Measurements from ENCODE around the gene ZBTB20. TPM values are rescaled to one million over a fixed set of nuclear protein-coding genes. Genes with fewer than 3 reads are reported as not detected.

The ZBTB20 gene
- total RNA-seq, 3 donors from 2014 or later (not counting 1 experiment from before 2014, with no cell fraction given) = 52.7 to 58.3 (median 55.9) TPM

DNA sequence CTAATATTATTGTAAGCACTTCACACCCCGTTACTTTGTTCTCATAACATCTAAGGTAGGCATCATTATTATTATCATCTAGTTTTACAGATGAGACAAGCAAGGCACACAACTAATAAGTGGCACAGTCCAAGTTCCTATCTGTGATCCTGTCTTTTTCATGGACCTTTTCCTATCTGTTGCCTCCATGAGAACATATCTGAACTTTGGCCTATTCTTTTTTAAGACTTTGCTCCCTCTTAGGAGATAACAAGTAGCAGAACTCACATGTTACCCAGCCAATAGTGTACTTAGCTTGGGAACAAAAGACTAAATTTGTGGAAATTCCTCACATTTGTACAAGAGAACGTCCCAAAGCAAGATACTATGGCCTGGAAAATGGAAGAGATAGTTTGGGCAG, 680.8 kb downstream of the ZBTB20 start:
- Mint-ChIP-seq H3K4me1 (no peaks in the 10 kb centered on the region), H3K4me3 (no peak overlapping the region), H3K27ac (no peak overlapping the region), H3K9me3 (no peaks in the 10 kb centered on the region), H3K36me3 (no peaks in the 10 kb centered on the region), H3K27me3 (ENCODE audit: low read depth in 2 of 2) (no peaks in the 10 kb centered on the region)
- no peak for ATAC-seq
- H3K4me1 ChIP-seq (ENCODE audit: control insufficient read depth, insufficient read depth, low read length) = no peaks in the 10 kb centered on the region
- no peak overlapping the region for H3K4me3 ChIP-seq (ENCODE audit: low read length)
- no peak overlapping the region for H3K27ac ChIP-seq (ENCODE audit: low read length)
- TF ChIP-seq, protein P1, sequence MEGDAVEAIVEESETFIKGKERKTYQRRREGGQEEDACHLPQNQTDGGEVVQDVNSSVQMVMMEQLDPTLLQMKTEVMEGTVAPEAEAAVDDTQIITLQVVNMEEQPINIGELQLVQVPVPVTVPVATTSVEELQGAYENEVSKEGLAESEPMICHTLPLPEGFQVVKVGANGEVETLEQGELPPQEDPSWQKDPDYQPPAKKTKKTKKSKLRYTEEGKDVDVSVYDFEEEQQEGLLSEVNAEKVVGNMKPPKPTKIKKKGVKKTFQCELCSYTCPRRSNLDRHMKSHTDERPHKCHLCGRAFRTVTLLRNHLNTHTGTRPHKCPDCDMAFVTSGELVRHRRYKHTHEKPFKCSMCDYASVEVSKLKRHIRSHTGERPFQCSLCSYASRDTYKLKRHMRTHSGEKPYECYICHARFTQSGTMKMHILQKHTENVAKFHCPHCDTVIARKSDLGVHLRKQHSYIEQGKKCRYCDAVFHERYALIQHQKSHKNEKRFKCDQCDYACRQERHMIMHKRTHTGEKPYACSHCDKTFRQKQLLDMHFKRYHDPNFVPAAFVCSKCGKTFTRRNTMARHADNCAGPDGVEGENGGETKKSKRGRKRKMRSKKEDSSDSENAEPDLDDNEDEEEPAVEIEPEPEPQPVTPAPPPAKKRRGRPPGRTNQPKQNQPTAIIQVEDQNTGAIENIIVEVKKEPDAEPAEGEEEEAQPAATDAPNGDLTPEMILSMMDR (IDR thresholded peaks at IDR 0.05) = no peak
- WGBS (ENCODE audit: insufficient coverage) = 100% methylated on average over 2 of the region's 2 CpGs
- intact Hi-C loops (cut with micrococcal nuclease) = no loop called here
- no peaks in the 10 kb centered on the region for H3K27me3 ChIP-seq (ENCODE audit: control insufficient read depth, insufficient read depth, low read length)
- H3K36me3 ChIP-seq (ENCODE audit: control insufficient read depth, insufficient read depth, low read length) = no peaks in the 10 kb centered on the region
- no peaks in the 10 kb centered on the region for H3K9me3 ChIP-seq (ENCODE audit: control insufficient read depth, insufficient read depth, low read length)
- DNase-seq = no peak

DNA sequence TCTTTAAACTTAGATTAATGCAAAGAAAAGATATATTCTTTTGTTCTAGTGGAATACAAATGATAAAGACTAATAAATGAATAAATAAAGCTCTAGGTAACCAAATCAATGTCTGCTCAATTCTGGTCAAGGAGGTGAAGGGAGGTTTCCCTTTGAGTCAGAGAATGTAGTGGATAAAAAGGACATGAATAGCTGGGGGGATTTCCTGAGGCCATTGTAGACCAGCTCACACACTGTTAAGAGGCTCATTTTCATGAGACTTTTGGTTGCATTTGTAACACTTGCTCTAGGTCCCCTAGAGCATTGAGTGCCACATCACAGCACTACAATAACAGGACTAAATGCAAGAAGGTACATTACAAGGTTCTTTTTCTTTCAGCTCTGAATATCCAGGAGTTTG, 682.5 kb downstream of the ZBTB20 start:
- no peak overlapping the region for H3K27ac Mint-ChIP-seq
- no peak overlapping the region for H3K4me3 ChIP-seq (ENCODE audit: low read length)
- H3K4me3 Mint-ChIP-seq = no peak overlapping the region
- H3K27ac ChIP-seq (ENCODE audit: low read length) = no peak overlapping the region
- ATAC-seq (no peak), DNase-seq (no peak)
- no peaks in the 10 kb centered on the region for H3K9me3 ChIP-seq (ENCODE audit: control insufficient read depth, insufficient read depth, low read length)
- no peaks in the 10 kb centered on the region for H3K27me3 Mint-ChIP-seq (ENCODE audit: low read depth in 2 of 2)
- no peaks in the 10 kb centered on the region for H3K4me1 ChIP-seq (ENCODE audit: control insufficient read depth, insufficient read depth, low read length)
- TF ChIP-seq, protein P1 (IDR thresholded peaks at IDR 0.05) = no peak
- no peaks in the 10 kb centered on the region for H3K4me1 Mint-ChIP-seq
- H3K27me3 ChIP-seq (ENCODE audit: control insufficient read depth, insufficient read depth, low read length) = no peaks in the 10 kb centered on the region
- intact Hi-C loops (cut with micrococcal nuclease) = no loop called here
- no peaks in the 10 kb centered on the region for H3K36me3 Mint-ChIP-seq
- no peaks in the 10 kb centered on the region for H3K36me3 ChIP-seq (ENCODE audit: control insufficient read depth, insufficient read depth, low read length)
- no peaks in the 10 kb centered on the region for H3K9me3 Mint-ChIP-seq

DNA sequence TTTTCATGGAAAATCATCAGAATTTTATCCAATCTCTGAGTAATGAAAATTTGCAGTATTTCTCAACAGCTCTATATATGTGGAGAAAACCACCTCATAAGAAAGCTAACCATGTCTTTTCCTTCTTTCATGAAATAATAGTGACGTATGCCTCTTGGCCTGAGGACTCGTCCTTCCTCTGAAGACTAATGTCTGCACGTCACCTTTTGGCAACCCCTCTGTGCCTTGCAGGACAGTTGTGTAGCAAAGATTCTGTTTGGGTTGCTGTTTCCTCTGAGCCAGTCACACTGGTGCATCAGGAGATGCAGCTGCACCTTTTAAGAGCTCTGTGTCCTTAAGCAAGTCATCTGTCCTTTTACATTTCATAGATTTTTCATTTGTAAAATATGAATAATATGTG, 684.3 kb downstream of the ZBTB20 start:
- H3K4me1 Mint-ChIP-seq = peaks cover 0 to 5% of the 10 kb centered on the region in 2 donors
- no peaks in the 10 kb centered on the region for H3K36me3 ChIP-seq (ENCODE audit: control insufficient read depth, insufficient read depth, low read length)
- H3K9me3 ChIP-seq (ENCODE audit: control insufficient read depth, insufficient read depth, low read length) = no peaks in the 10 kb centered on the region
- H3K9me3 Mint-ChIP-seq = no peaks in the 10 kb centered on the region
- no peak overlapping the region for H3K4me3 Mint-ChIP-seq
- ATAC-seq (no peak), DNase-seq (no peak)
- H3K27me3 Mint-ChIP-seq (ENCODE audit: low read depth in 2 of 2) = no peaks in the 10 kb centered on the region
- H3K27ac ChIP-seq (ENCODE audit: low read length) = no peak overlapping the region
- WGBS (ENCODE audit: insufficient coverage) = 98% methylated on average over 3 of the region's 3 CpGs
- H3K4me1 ChIP-seq (ENCODE audit: control insufficient read depth, insufficient read depth, low read length) = no peaks in the 10 kb centered on the region
- intact Hi-C loops (cut with micrococcal nuclease) = no loop called here
- no peak overlapping the region for H3K4me3 ChIP-seq (ENCODE audit: low read length)
- no peak overlapping the region for H3K27ac Mint-ChIP-seq
- H3K36me3 Mint-ChIP-seq = no peaks in the 10 kb centered on the region
- TF ChIP-seq, protein P1 (IDR thresholded peaks at IDR 0.05) = no peak
- no peaks in the 10 kb centered on the region for H3K27me3 ChIP-seq (ENCODE audit: control insufficient read depth, insufficient read depth, low read length)

DNA sequence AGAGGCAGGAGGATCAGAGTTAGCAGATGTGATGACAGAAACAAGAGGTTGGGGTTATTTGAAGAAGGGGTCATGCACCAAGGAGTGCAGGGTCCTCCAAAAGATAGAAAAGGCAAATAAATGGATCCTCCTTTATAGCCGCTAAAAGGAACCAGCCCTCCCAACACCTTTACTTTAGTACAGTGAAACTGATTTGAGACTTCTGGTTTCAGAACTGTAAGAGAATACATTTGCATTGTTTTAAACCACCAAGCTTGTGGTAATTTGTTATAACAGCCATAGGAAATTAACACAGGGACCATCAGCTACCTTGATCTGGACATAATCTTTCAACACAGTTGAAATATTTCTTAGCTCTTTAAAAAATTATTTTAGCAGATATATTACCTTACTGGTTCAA, 686.6 kb downstream of the ZBTB20 start:
- DNase-seq = no peak
- Mint-ChIP-seq H3K36me3 (no peaks in the 10 kb centered on the region), H3K9me3 (no peaks in the 10 kb centered on the region), H3K27me3 (ENCODE audit: low read depth in 2 of 2) (no peaks in the 10 kb centered on the region), H3K4me3 (no peak overlapping the region), H3K27ac (no peak overlapping the region), H3K4me1 (peaks cover 0 to 5% of the 10 kb centered on the region in 2 donors)
- no peaks in the 10 kb centered on the region for H3K27me3 ChIP-seq (ENCODE audit: control insufficient read depth, insufficient read depth, low read length)
- intact Hi-C loops (cut with micrococcal nuclease) = no loop called here
- 100% methylated on average over 1 of the region's 1 CpG for WGBS (ENCODE audit: insufficient coverage)
- TF ChIP-seq, protein P1 (IDR thresholded peaks at IDR 0.05) = no peak
- H3K4me3 ChIP-seq (ENCODE audit: low read length) = no peak overlapping the region
- no peak overlapping the region for H3K27ac ChIP-seq (ENCODE audit: low read length)
- no peak for ATAC-seq
- no peaks in the 10 kb centered on the region for H3K9me3 ChIP-seq (ENCODE audit: control insufficient read depth, insufficient read depth, low read length)
- no peaks in the 10 kb centered on the region for H3K36me3 ChIP-seq (ENCODE audit: control insufficient read depth, insufficient read depth, low read length)
- no peaks in the 10 kb centered on the region for H3K4me1 ChIP-seq (ENCODE audit: control insufficient read depth, insufficient read depth, low read length)
